AG10803 (cell line): ENCODE data around the gene RETREG1.

ENCODE experiments used
- DNase-seq: peaks from one replicate; pipeline ENCODE4 v3.0.0; 2010; ENCODE audit warnings: low read depth
- H3K4me3 ChIP-seq: 2 replicates; pipeline ENCODE4 v1.5.1; 2011; ENCODE audit warnings: mild to moderate bottlenecking, low read length, control low read depth
- CTCF ChIP-seq: conservative IDR thresholded peaks from 2 replicates; pipeline ENCODE4 v1.5.1; 2011; ENCODE audit warnings: mild to moderate bottlenecking, low read length, control low read depth, inconsistent platforms

Gene RETREG1

GRCh38 chr5:16616536-16617273, at the start of gene RETREG1:
TSS of gene RETREG1 (minus strand) at chr5:16616997. CDS start at chr5:16616971, 26 bp downstream.
- DNase-seq = no peak
- TF ChIP-seq CTCF = no peak
- H3K4me3 ChIP-seq = peak within 1 kb of the TSS; percentile 46

- no peak for TF ChIP-seq CTCF
- no peak overlapping the region for H3K4me3 ChIP-seq
- no peak for DNase-seq
These were observed 49.5 kb upstream of the RETREG1 start for GRCh38 chr5:16666130-16666882.

GRCh38 chr5:16665601-16666000, 48.8 kb upstream of the RETREG1 start:
- TF ChIP-seq CTCF = no peak
- H3K4me3 ChIP-seq = no peak overlapping the region
- DNase-seq = no peak

- no peak for TF ChIP-seq CTCF
- DNase-seq = no peak
- no peak overlapping the region for H3K4me3 ChIP-seq
These were observed 47.6 kb upstream of the RETREG1 start for GRCh38 chr5:16664368-16664767.

GRCh38 chr5:16663840-16664239, 47.0 kb upstream of the RETREG1 start:
- no peak for DNase-seq
- H3K4me3 ChIP-seq = no peak overlapping the region
- no peak for TF ChIP-seq CTCF

GRCh38 chr5:16661713-16662112, 44.9 kb upstream of the RETREG1 start:
- no peak overlapping the region for H3K4me3 ChIP-seq
- no peak for DNase-seq
- no peak for TF ChIP-seq CTCF

GRCh38 chr5:16660982-16661381, 44.2 kb upstream of the RETREG1 start:
- no peak for DNase-seq
- no peak overlapping the region for H3K4me3 ChIP-seq
- TF ChIP-seq CTCF = no peak
